DOHH2 (cell line): ENCODE measurements around the gene SCRN2.

Experiments used
- CTCF ChIP-seq: fragments of 200-600 bp; sonication (generic); IDR thresholded peaks from one replicate; pipeline ENCODE4 v1.5.1; 2014; ENCODE audit warnings: antibody characterized with exemption, mild to moderate bottlenecking, low read depth, low read length; ENCODE audit not compliant: poor library complexity, severe bottlenecking
- EZH2phosphoT487 ChIP-seq: fragments of 200-600 bp; sonication (generic); IDR thresholded peaks from 2 replicates; pipeline ENCODE4 v1.6.1; 2017; ENCODE audit warnings: borderline replicate concordance, mild to moderate bottlenecking, antibody characterized with exemption, low read length, moderate library complexity, mixed read lengths

DNA sequence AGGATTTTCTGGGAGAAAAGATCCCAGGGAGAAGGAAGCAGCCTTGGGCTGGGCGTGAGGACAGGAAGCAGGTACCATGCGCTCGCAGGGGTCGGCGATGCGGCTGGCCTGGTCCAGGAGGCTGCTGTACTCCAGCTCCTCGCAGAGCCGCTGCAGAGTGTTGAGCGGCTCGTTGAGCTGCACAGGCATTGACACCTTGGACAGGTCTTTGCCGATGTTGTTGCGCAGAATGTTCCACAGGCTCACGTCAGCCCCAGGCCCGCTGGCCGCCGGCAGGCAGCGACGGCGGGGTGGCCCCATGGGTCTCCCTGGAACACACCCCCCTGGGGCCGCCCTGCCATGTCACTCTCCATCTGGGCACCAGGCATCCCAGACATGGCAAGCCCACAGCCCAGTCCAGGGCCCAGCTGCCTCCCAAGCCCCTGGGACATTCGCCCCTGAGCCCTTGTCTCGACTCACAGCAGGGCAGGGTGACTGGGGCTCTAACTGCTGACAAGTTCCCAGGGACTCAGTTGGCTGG is 27.5 kb downstream of the SCRN2 start:
- TF ChIP-seq CTCF (no peak), EZH2phosphoT487 (no peak)
